NCI-H128 (cell line): ENCODE measurements around the gene NAGLU.

Experiments
- DNase-seq: peaks from one replicate; lab custom pipeline; 2025; ENCODE audit not compliant: unreplicated experiment; lab: John Stamatoyannopoulos, UW

The NAGLU gene

DNA sequence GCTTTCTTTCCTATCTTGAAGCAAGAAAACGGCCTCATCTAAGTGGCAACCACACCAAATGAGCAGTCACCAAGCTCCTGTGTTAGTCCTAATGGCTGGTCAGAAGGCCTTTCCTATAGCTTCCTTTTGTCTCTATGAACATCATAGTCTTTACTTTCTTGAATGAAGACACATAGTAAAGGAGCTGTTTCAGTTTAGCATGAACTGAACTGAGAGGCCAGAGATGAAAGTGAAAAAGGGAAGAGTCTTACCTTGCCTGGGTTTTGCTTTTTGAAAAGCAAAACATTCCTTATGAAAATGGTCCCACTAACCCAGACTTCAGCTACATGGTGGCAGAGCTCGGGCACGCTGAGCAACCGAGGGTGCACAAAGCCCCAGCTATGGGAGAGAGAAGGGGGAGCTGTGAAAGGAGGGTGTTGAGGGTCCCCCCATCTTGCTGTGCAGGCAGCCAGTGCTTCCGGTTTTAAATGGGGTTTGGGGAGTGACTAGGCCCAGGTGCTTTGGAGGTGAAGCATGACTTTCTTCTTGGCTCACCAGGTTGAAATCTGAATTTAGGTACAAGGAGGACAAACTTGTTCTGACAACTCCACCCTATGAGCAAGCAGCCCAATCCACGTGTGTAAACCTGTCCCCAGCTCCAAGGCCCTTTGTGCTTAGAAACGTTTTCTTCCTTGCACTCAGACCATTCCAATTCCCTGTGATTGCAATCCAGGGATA lies 50.6 kb downstream of the NAGLU start:
- no peak for DNase-seq

DNA sequence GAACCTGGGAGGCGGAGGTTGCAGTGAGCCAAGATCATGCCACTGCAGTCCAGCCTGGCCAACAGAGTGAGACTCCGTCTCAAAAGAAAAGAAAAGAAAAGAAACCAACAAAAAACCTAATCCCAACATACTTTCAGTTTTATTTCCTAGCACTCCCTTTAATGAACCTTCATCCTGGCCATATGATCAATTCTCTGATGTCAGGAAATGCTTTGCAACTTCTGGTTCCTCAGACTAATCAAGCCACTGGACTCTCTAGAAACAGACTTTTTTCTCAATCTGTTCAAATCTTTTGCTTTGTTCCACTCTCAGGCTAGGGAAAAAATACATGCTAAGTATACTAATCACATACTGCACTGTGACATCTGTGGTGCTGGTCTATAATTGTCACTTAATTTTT lies 54.8 kb downstream of the NAGLU start:
- no peak for DNase-seq

DNA sequence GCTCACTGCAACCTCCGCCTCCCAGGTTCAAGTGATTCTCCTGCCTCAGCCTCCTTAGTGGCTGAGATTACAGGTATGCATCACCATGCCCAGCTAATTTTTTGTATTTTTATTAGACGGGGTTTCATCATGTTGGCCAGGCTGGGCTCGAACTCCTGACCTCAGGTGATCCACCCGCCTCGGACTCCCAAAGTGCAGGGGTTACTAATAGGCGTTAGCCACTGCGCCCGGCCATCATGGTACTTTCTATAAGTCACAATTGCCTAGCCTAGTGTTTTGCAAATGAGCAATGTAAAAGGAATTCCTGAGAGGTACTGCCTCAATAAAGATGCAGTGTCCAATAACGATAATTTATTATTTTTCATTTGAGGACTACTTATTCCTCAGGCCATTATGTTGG lies 55.4 kb downstream of the NAGLU start:
- DNase-seq = no peak
